Progenitor cell of endocrine pancreas (in vitro differentiated cells): Measurements from ENCODE around the gene ZNF343. TPM values are rescaled to one million over a fixed set of nuclear protein-coding genes. Genes with fewer than 3 reads are reported as not detected.

Experiments used
- DNase-seq: peaks from one replicate; pipeline ENCODE4 v3.0.0; 2021; ENCODE audit warnings: low spot score; ENCODE audit not compliant: unreplicated experiment
- H3K27ac Mint-ChIP-seq: 2 replicates; pipeline ENCODE4 v1.8.0; 2021; ENCODE audit warnings: mild to moderate bottlenecking, moderate library complexity, mixed read lengths
- H3K27me3 Mint-ChIP-seq: 2 replicates; pipeline ENCODE4 v1.8.0; 2021; ENCODE audit warnings: mixed read lengths
- H3K36me3 Mint-ChIP-seq: 2 replicates; pipeline ENCODE4 v1.8.0; 2022; ENCODE audit warnings: mixed read lengths; ENCODE audit not compliant: insufficient read depth
- H3K4me1 Mint-ChIP-seq: 2 replicates; pipeline ENCODE4 v1.8.0; 2021; ENCODE audit warnings: low read depth, mixed read lengths
- H3K4me3 Mint-ChIP-seq: 2 replicates; pipeline ENCODE4 v1.8.0; 2021; ENCODE audit warnings: low read depth, mild to moderate bottlenecking, moderate library complexity, mixed read lengths
- H3K9me3 Mint-ChIP-seq: 2 replicates; pipeline ENCODE4 v1.8.0; 2021; ENCODE audit warnings: low read depth, mixed read lengths
- CTCF ChIP-seq: fragments of 200-600 bp; sonication (generic); IDR thresholded peaks from one replicate; pipeline ENCODE4 v1.5.0; 2021; ENCODE audit warnings: antibody characterized with exemption, mild to moderate bottlenecking; ENCODE audit not compliant: unreplicated experiment
- total RNA-seq: library from RNA; stranded (reverse); gene quantifications from 2 replicates; pipeline ENCODE4 v1.2.1, GENCODE V29; 2021

ZNF343 gene
- total RNA-seq, 1 donor from 2014 or later, result 13.1 TPM

- no peaks in the 10 kb centered on the region for H3K27me3 Mint-ChIP-seq
- H3K4me1 Mint-ChIP-seq, result peaks cover 5% of the 10 kb centered on the region
- no peak overlapping the region for H3K4me3 Mint-ChIP-seq
- no peak overlapping the region for H3K27ac Mint-ChIP-seq
- no peak for TF ChIP-seq CTCF
- DNase-seq, result no peak
- peaks cover 5% of the 10 kb centered on the region for H3K36me3 Mint-ChIP-seq
- H3K9me3 Mint-ChIP-seq, result no peaks in the 10 kb centered on the region
These were observed 32.6 kb downstream of the ZNF343 start for GRCh38 chr20:2475850-2476741.

GRCh38 chr20:2473516-2473915, 35.2 kb downstream of the ZNF343 start:
- no peak for TF ChIP-seq CTCF

GRCh38 chr20:2470423-2471193, 38.1 kb downstream of the ZNF343 start, which contains the start of gene SNRPB:
Gene SNRPB (minus strand): TSS chr20:2470789. CDS start chr20:2470690, 99 bp downstream.
- peaks cover 11% of the 10 kb centered on the region for H3K36me3 Mint-ChIP-seq
- H3K27ac Mint-ChIP-seq, result peak within 1 kb of the TSS; percentile 100
- peaks cover 18% of the 10 kb centered on the region for H3K4me1 Mint-ChIP-seq
- peak; percentile 86 for DNase-seq
- no peaks in the 10 kb centered on the region for H3K9me3 Mint-ChIP-seq
- peak within 1 kb of the TSS; percentile 100 for H3K4me3 Mint-ChIP-seq
- H3K27me3 Mint-ChIP-seq, result no peaks in the 10 kb centered on the region
- no peak for TF ChIP-seq CTCF

More at GRCh38 chr20:2473516-2473915, 35.2 kb downstream of the ZNF343 start:
- H3K27me3 Mint-ChIP-seq, result no peaks in the 10 kb centered on the region
- no peaks in the 10 kb centered on the region for H3K9me3 Mint-ChIP-seq
- peaks cover 2% of the 10 kb centered on the region for H3K36me3 Mint-ChIP-seq
- H3K4me1 Mint-ChIP-seq, result peaks cover 15% of the 10 kb centered on the region
- H3K27ac Mint-ChIP-seq, result no peak overlapping the region
- H3K4me3 Mint-ChIP-seq, result no peak overlapping the region
- DNase-seq, result no peak

- no peaks in the 10 kb centered on the region for H3K9me3 Mint-ChIP-seq
- peaks cover 12% of the 10 kb centered on the region for H3K36me3 Mint-ChIP-seq
- peak overlapping the region; percentile 100 for H3K27ac Mint-ChIP-seq
- DNase-seq, result no peak
- no peaks in the 10 kb centered on the region for H3K27me3 Mint-ChIP-seq
- no peak for TF ChIP-seq CTCF
- H3K4me3 Mint-ChIP-seq, result peak overlapping the region; percentile 100
- H3K4me1 Mint-ChIP-seq, result peaks cover 18% of the 10 kb centered on the region
These were observed 38.7 kb downstream of the ZNF343 start for GRCh38 chr20:2469991-2470422.
